Urothelium cell line (cell line): ENCODE data around the gene NTN1.

Experiments
- DNase-seq: peaks from one replicate; pipeline ENCODE4 v3.0.0; 2011; ENCODE audit warnings: low spot score, mixed read lengths
- FAIRE-seq: peaks from 2 replicates; lab custom pipeline; 2011; peaks lifted over from hg19 to GRCh38; lab: Jason Lieb, UNC

Gene NTN1

GRCh38 chr17:9229160-9229825 lies 208.0 kb downstream of the NTN1 start:
- no peak for DNase-seq
- no peak for FAIRE-seq

- DNase-seq = no peak
- no peak for FAIRE-seq
These were observed 208.5 kb downstream of the NTN1 start for GRCh38 chr17:9229826-9230201.

GRCh38 chr17:9230346-9230745 lies 209.0 kb downstream of the NTN1 start:
- no peak for FAIRE-seq
- DNase-seq = no peak

GRCh38 chr17:9230861-9231260 lies 209.6 kb downstream of the NTN1 start:
- FAIRE-seq = no peak
- no peak for DNase-seq

GRCh38 chr17:9231449-9232154 lies 210.3 kb downstream of the NTN1 start:
- DNase-seq (no peak), FAIRE-seq (no peak)

- no peak for DNase-seq
- no peak for FAIRE-seq
These were observed 210.8 kb downstream of the NTN1 start for GRCh38 chr17:9232155-9232475.

- FAIRE-seq (no peak), DNase-seq (no peak)
These were observed 211.4 kb downstream of the NTN1 start for GRCh38 chr17:9232591-9233270.

- DNase-seq = no peak
- FAIRE-seq = no peak
These were observed 211.9 kb downstream of the NTN1 start for GRCh38 chr17:9233271-9233599.

- DNase-seq = no peak
- no peak for FAIRE-seq
These were observed 212.5 kb downstream of the NTN1 start for GRCh38 chr17:9233761-9234160.

- DNase-seq (no peak), FAIRE-seq (no peak)
These were observed 213.2 kb downstream of the NTN1 start for GRCh38 chr17:9234389-9234945.

- no peak for DNase-seq
- FAIRE-seq = no peak
These were observed 214.0 kb downstream of the NTN1 start for GRCh38 chr17:9235346-9235745.

GRCh38 chr17:9236286-9237052 lies 215.2 kb downstream of the NTN1 start:
- DNase-seq (no peak), FAIRE-seq (no peak)

GRCh38 chr17:9237053-9237410 lies 215.7 kb downstream of the NTN1 start:
- no peak for FAIRE-seq
- no peak for DNase-seq

GRCh38 chr17:9237661-9238301 lies 216.5 kb downstream of the NTN1 start:
- no peak for DNase-seq
- FAIRE-seq = no peak

- FAIRE-seq (no peak), DNase-seq (no peak)
These were observed 217.3 kb downstream of the NTN1 start for GRCh38 chr17:9238340-9239245.

GRCh38 chr17:9239246-9239792 lies 218.0 kb downstream of the NTN1 start:
- DNase-seq = no peak
- no peak for FAIRE-seq

- no peak for DNase-seq
- FAIRE-seq = no peak
These were observed 218.7 kb downstream of the NTN1 start for GRCh38 chr17:9239793-9240658.

- DNase-seq = no peak
- no peak for FAIRE-seq
These were observed 219.5 kb downstream of the NTN1 start for GRCh38 chr17:9240659-9241370.
